ENCODE results near the gene CISH.

Gene CISH

GRCh38 chr3:50603261-50604109, 8.1 kb downstream of the CISH start:
- no peak for DNase-seq (ENCODE audit: low spot score)
- in situ Hi-C loops (cut with MboI; ENCODE audit: low pct_unique_long_range_greater_than_20kb, low sequenced_read_pairs, unreplicated experiment) = loop anchor here (25.0 kb wide), 1 partner anchor 1084 kb away; no protein-coding TSS in a partner anchor
- TF ChIP-seq CTCF (IDR thresholded peaks at IDR 0.05; ENCODE audit: extremely low read depth, insufficient read depth, missing control alignments) = no peak

- DNase-seq (ENCODE audit: low spot score) = no peak
- no peak for TF ChIP-seq CTCF (IDR thresholded peaks at IDR 0.05; ENCODE audit: extremely low read depth, insufficient read depth, missing control alignments)
- in situ Hi-C loops (cut with MboI; ENCODE audit: low pct_unique_long_range_greater_than_20kb, low sequenced_read_pairs, unreplicated experiment) = loop anchor here (25.0 kb wide), 1 partner anchor 1085 kb away; no protein-coding TSS in a partner anchor
Measured at GRCh38 chr3:50602595-50603191, 8.9 kb downstream of the CISH start.

GRCh38 chr3:50600841-50601591, 10.6 kb downstream of the CISH start:
- peak; percentile 58 for DNase-seq (ENCODE audit: low spot score)
- in situ Hi-C loops (cut with MboI; ENCODE audit: low pct_unique_long_range_greater_than_20kb, low sequenced_read_pairs, unreplicated experiment) = loop anchor here (25.0 kb wide), 1 partner anchor 1086 kb away; no protein-coding TSS in a partner anchor
- no peak for TF ChIP-seq CTCF (IDR thresholded peaks at IDR 0.05; ENCODE audit: extremely low read depth, insufficient read depth, missing control alignments)

- no peak for TF ChIP-seq CTCF (IDR thresholded peaks at IDR 0.05; ENCODE audit: extremely low read depth, insufficient read depth, missing control alignments)
- in situ Hi-C loops (cut with MboI; ENCODE audit: low pct_unique_long_range_greater_than_20kb, low sequenced_read_pairs, unreplicated experiment) = loop anchor here (25.0 kb wide), 1 partner anchor 1087 kb away; no protein-coding TSS in a partner anchor
- DNase-seq (ENCODE audit: low spot score) = no peak
Measured at GRCh38 chr3:50600141-50600753, 11.3 kb downstream of the CISH start.

- TF ChIP-seq CTCF (IDR thresholded peaks at IDR 0.05; ENCODE audit: extremely low read depth, insufficient read depth, missing control alignments) = no peak
- in situ Hi-C loops (cut with MboI; ENCODE audit: low pct_unique_long_range_greater_than_20kb, low sequenced_read_pairs, unreplicated experiment) = loop anchor here (25.0 kb wide), 1 partner anchor 1088 kb away; no protein-coding TSS in a partner anchor
- DNase-seq (ENCODE audit: low spot score) = no peak
Measured at GRCh38 chr3:50599716-50600118, 11.9 kb downstream of the CISH start.

Data from GM13977 (cell line).